CD4-positive, alpha-beta T cell treated with Interleukin-6 for 4 hours (primary cell): Measurements from ENCODE around the gene TGDS.
A peak's percentile ranks its signal among the peaks of the same experiment; 100 is the strongest.

ENCODE experiments used
- DNase-seq: peaks from one replicate; pipeline ENCODE4 v3.0.0-alpha.2; 2020; ENCODE audit warnings: mixed read lengths

Gene TGDS

DNA sequence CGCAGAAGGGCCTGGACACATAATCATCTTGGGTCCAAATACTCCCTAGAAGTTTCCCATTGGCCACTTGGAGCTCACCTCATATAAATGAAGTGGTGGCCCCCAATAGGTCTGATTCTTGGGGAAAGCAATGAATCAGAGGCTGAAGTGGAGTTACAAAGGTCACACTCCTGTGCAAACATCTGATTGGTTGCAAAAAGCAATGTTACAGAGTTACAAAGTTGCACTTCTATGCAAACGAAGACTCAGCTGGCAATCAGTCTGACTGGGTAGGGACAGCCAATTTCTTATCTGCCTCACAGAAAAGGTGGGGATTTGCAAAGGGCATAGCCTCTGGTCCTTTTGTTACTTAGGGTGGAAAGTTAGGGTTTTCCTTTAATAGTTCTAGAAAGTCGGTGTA, 3.9 kb upstream of the TGDS start:
- no peak for DNase-seq

DNA sequence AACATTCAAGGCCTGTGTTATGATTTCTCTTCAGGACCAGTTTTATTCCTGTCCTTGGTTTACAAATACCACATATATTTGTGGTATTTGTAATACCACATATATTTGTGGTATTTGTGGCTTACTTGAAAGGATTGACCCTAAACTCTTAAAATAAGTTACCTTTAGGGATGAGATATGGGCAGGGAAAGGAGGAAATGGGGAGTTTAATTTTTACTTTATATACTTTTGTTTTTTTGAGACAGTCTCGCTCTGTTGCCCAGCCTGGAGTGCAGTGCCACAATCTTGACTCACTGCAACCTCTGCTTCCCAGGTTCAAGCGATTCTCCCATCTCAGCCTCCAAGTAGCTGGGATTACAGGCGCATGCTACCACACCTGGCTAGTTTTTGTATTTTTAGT, 2.3 kb upstream of the TGDS start:
- no peak for DNase-seq

DNA sequence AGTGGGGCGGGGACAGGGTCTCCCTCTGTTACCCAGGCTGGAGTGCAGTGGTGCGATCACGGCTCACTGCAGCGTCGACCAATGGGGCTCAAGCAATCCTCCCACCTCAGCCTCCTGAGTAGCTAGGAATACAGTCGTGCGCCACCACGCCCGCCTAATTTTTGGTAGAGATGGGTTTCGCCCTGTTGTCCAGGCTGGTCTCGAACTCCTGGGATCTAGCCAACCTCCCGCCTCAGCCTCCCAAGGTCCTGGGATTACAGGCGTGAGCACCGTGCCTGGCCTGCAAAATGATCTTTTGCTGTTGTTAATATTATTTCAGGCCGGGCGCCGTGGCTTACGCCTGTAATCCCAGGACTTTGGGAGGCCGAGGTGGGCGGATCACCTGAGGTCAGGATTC, 621 bp upstream of the TGDS start:
- DNase-seq = no peak

DNA sequence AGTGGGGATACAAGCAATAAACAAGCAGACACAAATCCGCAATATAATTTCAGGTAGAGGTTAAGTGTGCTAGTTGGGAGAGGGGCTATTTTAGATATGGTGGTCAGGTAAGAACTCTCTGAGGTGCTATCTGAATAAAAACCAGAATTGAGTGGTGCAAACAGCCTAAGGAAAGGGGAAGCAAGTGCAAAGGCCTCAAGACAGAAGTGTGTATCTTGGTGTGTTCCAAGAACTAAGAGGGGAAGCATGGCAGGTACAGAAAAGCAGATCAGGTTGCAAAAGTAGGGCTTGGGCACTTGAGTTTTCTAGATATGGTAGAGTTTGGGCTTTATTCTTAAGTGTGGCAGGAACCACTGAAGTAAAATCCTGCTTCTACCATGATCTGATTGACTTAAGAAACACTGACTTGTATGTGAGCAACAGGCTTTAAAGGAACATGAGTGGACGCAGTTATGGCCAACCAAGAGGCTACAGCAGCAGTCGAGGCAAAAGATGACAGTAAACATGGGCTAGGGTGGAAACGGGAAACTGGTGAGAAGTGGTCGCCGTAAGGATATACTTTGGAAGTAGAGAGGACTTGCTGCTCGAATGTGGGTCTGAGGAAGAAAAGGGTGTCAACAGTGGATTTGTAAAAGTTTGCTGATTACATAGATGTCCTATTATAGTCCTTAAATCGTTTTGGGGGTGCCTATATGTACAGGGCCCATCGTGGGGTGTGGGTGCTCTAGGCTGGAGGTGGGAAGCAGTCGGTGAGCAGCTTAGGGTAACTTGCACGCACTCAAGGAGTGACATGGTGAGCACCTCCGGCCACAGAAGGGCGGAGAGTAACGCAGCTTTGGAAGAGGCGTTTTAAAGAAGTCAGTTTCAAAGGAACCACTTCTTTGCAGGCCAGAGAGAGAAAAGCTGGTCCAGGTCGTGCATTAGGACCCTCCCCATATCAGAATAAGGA, 677 bp downstream of the TGDS start:
- DNase-seq = peak; percentile 48

DNA sequence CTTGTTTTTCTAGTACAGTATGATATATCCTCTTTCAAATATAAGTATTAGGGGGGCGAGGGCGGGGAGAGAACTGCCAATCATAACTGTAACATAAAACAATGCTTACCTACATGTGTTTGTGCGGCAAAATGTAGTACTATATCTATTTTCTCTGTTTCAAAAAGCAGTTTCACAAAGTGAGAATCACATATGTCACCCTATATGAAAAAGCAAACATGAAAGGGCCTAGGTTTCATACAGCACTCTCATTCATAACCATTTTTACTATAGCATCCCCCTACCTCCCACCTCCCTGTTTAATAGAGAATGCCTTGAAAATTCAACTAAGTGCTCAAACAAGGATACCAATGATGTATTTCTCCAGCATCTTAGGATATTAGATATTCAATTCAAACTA, 5.2 kb downstream of the TGDS start:
- DNase-seq = no peak

DNA sequence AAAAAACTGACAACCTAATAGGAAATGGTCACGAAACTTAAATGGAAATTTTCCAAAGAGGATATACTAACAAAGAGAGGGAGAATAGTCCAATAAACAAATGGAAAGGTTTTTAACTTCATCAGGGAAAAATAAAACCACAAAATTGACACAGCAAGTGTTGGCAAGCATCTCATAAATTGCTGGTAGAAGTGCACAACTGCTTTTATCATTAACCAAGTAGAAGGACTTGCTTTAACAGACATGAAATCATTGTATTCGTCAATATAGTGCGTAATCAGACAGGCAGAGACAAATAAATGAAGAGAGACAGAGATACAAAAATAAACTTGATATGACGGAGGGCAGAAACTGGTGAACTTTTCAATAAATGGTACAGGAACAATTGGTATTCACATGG, 7.4 kb downstream of the TGDS start:
- DNase-seq = no peak

DNA sequence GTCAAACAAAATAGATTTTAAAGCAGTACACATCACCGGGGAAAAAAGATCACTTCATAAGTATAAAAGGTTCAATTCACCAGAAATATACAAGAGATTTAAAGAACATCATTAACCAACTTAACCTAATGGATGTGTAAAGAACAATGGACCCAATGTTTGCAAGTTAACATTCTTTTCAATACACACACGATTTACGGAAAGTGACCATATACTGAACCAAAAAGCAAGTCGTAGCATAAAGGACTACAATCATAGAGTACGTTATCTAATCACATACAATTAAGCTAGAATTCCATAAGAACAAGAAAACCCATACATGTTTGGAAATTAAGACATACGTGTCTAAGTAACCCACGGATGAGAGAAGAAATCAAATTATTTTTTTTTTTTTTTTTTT, 9.6 kb downstream of the TGDS start:
- no peak for DNase-seq

DNA sequence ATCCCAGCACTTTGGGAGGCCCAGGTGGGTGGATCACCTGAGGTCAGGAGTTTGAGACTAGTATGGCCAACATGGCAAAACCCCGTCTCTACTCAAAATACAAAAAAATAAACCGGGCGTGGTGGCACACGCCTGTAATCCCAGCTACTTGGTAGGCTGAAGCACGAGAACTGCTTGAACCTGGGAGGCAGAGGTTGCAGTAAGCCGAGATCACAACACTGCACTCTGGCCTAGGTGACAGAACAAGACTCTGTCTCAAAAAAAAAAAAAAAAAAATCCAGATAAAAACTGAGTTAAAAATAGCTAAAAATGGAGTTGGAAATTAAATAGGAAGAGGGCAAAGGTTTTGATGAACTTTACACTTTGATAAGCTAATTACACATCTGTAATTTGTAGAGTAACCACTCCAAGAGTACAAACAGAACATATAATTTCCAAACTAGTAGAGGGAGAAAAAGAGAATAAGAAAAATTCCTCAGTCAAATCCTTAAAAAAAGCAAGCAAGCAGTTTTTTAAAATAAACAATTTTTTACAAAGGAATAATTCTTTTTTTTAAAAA, 10.3 kb downstream of the TGDS start:
- DNase-seq = no peak

DNA sequence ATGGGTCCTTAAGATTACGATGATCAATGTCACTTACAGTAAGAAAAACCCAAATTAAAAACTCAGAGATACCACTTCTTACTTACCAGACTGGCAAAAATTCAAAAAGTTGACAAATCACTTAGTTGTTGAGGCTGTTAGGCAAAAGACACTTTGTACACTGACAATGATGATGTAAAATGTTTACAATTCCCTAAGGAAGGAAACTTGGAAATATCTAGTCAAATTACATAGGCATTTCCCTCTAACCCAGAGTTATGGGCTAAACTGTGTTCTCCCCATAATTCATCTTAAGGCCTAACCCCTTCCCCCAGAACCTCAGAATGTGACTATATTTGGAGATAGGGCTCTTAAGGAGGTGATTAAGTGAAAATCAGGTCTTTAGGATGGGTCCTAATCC, 12.0 kb downstream of the TGDS start:
- no peak for DNase-seq

DNA sequence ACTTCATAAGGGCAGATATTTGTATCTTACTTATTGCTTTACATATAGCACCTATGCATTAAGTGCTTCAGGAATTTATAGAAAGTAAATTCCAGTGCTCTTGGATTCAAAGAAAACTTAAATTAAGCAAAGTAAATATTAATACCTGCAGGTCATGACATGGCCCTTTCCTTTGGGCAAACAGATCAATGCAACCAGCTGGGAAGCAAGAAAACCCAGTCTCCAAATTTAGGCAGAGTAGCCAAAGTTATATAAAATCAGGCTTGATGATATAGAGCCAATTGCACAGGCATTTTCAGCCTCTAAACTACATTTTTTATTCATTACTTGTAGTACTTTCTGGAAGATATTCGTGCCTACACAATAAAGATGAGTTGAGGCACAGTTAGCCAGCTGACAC, 16.9 kb downstream of the TGDS start:
- no peak for DNase-seq

DNA sequence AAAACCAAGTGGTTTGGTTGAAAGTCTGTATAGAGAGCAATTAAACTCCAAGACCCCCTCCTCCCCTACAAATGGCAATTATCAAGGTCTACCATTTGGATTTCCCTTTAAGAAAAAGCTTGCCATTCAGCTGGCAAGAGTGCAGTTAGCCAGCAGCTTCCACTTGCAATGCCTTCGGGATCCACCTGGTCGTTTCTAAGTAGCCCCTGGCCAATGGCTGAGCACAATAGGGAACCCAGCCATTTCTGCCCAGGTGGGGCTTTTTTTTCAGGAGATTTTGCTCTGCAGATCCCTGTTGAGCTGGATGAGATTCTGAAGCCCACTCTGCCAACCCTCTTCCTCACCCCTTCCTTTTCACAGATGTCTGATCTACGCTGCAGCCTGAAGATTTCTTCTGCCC, 26.3 kb downstream of the TGDS start:
- DNase-seq = no peak

DNA sequence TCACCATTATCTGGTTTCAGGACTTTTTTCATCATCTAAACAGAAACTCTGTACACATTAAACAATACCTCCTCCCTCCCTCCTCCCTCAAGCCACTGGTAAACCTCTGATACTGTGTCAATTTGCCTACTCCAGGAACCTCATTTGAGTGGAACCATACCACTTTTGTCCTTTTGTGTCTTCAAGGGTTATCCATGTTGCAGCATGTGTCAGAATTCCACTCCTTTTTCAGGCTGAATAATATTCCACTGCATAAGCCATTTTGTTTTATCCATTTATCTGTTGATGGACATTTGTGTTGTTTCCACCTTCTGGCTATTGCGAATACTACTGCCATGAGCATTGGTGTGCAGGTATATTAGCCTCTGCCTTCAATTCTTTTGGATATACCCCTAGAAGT, 27.5 kb downstream of the TGDS start:
- DNase-seq = no peak

DNA sequence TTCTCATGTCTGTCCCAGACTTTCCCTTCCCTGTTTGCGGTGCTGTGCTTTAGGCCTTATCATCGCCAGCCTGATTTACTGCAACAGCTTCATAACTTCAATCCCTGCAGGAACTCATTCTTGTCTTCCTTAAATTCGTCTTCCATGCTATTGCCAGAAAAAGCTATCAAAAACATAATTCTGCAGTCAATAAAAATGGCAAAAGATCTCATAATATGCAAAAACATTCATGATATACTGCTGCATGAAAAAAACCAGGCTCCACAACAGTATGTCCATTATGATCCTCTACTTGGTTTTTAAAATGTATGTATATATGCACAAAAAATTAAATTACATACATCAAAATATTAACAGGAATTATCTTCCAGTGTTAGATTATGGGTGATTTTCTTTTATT, 28.4 kb downstream of the TGDS start:
- DNase-seq = no peak

DNA sequence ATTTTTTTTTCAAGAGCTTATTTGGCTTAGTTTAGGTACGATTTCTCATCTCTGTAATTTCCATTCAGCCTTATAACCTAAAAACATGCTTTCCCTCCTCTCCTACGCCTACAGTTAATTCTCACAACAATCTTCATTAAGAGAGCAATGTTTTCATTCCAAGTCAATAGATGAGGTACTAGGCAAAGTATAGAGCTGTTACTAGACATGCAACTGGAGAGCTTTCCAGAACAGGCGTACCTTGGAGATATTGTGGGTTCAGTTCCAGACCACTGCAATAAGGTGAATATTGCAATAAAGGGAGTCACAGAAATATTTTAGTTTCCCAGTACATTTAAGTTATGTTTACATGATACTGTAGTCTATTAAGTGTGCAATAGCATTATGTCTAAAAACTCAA, 34.8 kb downstream of the TGDS start:
- no peak for DNase-seq

DNA sequence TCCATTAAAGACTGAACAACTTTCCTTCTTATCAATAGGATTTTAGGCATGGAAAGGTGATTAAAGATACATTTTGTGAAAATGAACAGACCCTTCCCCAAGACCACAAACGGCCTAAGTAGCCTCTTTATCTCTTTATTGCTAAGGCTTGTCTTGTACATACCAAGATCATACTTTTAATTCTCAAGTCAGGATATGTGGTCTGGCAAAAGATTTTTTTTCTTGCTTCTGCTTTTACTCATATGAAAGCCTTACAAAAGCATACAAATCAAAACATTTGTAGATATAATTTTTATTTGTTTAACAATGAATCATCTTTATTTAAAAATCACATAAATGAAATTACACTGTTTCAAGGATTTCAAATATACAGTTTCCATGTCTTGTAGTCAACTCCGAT, 35.8 kb downstream of the TGDS start:
- DNase-seq = no peak

DNA sequence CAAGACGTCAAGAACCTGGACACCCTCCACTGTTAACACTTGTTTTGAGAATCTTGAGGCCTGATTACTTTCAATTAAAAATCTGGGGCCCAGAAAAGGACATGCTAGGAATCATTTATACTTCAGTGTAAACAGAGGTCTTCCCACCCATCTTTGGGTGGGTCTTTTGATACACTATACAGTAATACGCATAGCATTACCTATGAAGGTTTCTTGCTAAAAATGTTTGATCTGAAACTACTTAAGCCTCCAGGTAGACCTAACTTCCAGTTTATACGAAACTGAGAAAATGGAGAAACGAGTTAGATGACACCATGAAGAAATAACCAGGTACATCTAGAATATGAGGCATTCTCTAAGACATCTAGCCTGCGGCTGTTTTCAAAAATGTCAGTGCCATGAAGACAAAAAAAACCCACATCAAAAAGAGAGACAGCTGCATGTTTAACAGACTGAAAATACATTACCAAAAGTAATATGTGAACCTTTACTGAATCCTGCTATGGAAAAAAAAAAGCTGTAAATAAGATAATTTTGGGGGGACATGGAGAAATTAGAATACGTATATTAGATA, 36.6 kb downstream of the TGDS start:
- DNase-seq = peak; percentile 17

DNA sequence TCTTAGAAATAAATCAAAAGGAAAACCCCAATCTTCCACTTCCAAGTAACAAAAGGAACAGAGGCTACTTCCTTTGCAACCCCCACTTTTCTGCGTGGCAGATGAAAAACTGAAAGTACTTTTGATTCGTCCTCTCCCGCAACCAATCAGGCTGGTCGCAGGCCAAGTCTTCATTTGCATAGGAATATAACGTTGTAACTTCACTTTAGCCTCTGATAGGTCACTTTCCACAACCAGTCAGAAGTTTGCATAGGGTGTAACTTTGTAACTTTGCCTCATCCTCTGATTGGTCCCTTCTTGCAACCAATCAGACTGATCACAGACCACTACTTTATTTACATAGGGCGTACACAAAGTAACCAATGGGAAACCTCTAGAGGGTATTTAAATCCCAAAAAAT, 37.2 kb downstream of the TGDS start:
- DNase-seq = peak; percentile 24

DNA sequence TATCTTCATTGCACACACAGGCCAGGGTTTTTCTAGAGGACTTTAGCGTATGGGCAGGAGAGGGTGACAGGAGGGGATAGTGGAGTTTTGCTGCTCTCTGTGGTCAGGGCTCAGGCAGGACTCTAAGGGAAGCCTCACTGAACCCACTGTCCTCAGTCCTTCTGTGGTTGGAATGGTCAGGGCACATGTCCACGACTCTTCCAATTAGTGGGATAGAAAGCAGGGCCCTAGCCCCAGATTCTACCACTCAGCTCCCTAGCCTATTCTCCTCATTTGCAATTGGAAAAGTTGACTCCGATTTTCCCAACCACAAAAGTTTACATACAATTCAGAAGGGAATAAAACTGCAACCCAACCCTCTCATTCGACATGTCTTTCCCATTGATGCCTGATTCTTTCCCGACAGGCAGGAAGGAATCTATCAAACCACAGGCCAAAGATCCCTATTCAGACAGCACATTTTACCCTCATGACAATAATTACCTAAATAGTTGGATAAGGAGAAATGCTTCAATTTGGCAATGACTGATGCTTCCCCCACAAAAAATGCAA, 38.2 kb downstream of the TGDS start:
- no peak for DNase-seq

DNA sequence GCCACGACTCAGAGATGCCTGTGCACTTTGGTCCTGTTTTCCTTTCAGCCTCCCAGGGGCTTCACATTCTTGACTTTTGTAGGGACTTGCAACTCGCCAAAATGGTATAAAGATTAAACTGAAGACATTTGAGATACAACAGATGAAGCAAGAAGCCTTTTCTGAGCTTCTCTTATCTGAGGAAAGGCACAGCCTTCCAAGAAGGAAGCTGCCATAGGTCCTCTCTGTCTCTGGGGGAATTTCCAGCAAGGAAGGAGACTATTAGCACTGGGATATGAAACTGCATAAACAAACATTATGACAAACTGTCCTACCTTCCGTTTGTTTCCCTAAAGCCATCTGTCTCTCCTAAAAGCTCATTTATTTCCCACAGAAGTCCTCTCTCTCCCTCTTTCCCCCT, 39.3 kb downstream of the TGDS start:
- no peak for DNase-seq

DNA sequence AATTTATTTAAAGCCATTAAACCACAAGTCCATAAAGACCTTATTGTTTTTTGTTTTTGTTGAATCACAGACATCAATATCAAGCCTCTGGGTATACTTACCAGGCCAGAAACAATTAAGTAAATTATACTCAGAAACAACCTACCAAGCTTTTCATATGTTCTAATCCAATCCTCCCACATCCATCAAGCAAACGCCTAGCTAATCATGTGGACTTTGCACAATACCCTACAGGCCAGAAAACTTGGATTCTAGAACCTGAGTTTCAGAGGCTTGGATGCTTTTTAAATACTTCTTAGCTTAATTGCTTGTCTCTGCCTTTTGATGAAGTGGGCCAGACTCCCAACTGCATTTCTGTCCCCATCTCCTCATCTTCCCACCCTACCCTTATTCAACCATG, 39.9 kb downstream of the TGDS start:
- no peak for DNase-seq

DNA sequence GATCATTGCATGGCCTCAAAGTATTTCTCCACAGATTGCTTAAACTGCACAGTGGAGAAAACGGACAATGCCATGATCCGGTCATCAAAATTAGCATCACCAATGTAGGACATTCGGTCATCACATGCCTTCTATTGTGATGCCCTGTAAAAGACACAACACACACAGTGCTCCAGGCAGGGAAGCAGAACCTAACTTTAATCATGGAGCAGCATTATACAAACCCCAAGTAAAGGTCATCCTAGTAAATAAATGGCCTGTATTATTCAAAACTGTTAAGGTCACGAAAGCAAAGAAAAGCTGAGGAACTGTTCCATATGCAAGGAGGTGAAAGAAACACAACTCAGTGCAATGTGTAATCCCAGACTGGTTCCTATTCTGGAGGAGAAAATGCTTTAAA, 42.2 kb downstream of the TGDS start:
- DNase-seq = no peak

DNA sequence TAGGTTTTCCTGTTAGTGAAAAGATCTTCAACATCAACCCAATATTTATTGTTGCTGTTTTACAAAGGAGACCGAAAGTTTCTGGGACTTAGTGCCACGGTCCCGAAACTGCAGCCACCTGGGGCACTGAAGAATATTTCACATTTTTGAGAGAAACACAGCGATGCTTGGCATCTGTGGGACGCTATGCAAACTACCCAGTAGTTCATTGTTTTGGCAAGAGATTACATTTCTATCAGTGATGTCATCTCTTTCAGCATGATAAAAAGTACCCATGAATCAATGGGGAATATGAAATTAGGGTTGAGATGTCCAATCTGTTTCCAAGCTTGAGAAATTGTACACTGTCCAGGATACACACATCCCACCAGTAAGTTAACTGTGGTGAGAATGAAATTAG, 43.9 kb downstream of the TGDS start:
- DNase-seq = no peak

DNA sequence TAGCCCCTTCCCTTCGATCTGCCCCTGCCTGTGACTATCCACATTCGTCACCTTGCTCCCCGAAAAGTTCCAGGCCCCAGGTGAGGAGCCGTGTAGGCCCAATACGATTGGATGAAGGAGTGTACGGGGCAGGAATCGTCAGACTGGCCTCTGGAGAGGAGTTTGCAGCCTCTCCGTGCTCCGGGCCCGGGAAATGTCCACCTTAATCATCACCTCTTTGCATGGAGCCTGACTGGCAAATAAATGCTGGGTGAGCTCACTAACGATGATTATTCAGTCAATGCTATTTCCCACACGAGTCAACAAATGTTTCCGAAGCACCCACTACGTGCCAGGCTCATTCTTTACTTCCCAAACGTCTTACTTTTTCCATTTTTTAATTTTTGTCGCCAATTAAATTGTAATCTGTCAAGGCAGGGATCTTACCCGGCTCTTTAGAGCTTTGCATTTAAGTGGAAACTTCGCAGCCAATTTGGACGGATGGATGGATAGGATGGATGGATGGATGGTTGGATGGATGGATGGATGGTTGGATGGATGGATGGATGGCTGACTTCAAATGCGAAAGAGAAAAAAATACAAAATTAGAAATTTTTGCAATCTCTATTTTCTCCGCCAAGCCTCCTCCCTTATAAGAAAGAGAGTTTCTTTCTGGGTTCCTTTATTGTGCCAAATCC, 45.8 kb downstream of the TGDS start:
- no peak for DNase-seq
